ENCODE measurements around the gene SEMA5B. TPM values are rescaled to one million over a fixed set of nuclear protein-coding genes. Genes with fewer than 3 reads are reported as not detected.

Gene SEMA5B
- total RNA-seq, 1 experiment from 2014 or later = 1.0 TPM

GRCh38 chr3:122862381-122862780, 165.2 kb downstream of the SEMA5B start:
- no peaks in the 10 kb centered on the region for H3K27me3 Mint-ChIP-seq (ENCODE audit: insufficient read depth, unreplicated experiment)
- no peaks in the 10 kb centered on the region for H3K9me3 Mint-ChIP-seq (ENCODE audit: unreplicated experiment)
- ChIA-PET CTCF (no interaction called here), POLR2A (no interaction called here)
- no TSS peak for BruUV-seq (replicated peaks)
- H3K36me3 ChIP-seq (ENCODE audit: control insufficient read depth, insufficient read depth, low read length) = no peaks in the 10 kb centered on the region; the same call in 1 of the 2 replicates
- H3K4me3 ChIP-seq (ENCODE audit: low read depth, low read length) = no peak overlapping the region
- DNase-seq = no peak
- H3K4me3 Mint-ChIP-seq (ENCODE audit: unreplicated experiment) = no peak overlapping the region
- no peaks in the 10 kb centered on the region for H3K9me3 ChIP-seq
- TF ChIP-seq CTCF (IDR thresholded peaks at IDR 0.05; ENCODE audit: insufficient read depth in 1 of 2, low read depth in 1 of 2, low read length in 1 of 2, severe bottlenecking in 1 of 2, unreplicated experiment in 1 of 2) = no peak
- intact Hi-C loops (cut with micrococcal nuclease; ENCODE audit: unreplicated experiment) = no loop called here
- no peaks in the 10 kb centered on the region for H3K4me1 ChIP-seq
- peaks cover 9% of the 10 kb centered on the region for H3K36me3 Mint-ChIP-seq (ENCODE audit: insufficient read depth, unreplicated experiment)
- H3K27me3 ChIP-seq (replicated peaks; ENCODE audit: control insufficient read depth, insufficient read depth, low read length) = no peaks in the 10 kb centered on the region
- H3K27ac Mint-ChIP-seq (ENCODE audit: unreplicated experiment) = no peak overlapping the region
- H3K4me1 Mint-ChIP-seq (ENCODE audit: low read depth, unreplicated experiment) = no peaks in the 10 kb centered on the region

Other genes with a start within 250 kb of the SEMA5B start
- gene HSPBAP1, start 233.9 kb downstream of the SEMA5B start, total RNA-seq (2022) = 9.9 and 13.1 TPM in 2 replicates
- 35.0 and 41.6 TPM in 2 replicates for gene SLC49A4, start 232.7 kb downstream of the SEMA5B start, total RNA-seq (2022)
- 48.2 and 55.5 TPM in 2 replicates for gene PDIA5, start 39.3 kb upstream of the SEMA5B start, total RNA-seq (2022)
- 12.5 and 17.7 TPM in 2 replicates for gene SEC22A, start 174.2 kb upstream of the SEMA5B start, total RNA-seq (2022)

Measured in Caco-2 (cell line).